ENCODE data around the gene LIFR. TPM values are rescaled to one million over a fixed set of nuclear protein-coding genes. Genes with fewer than 3 reads are reported as not detected.

The LIFR gene
- total RNA-seq, 1 donor from 2014 or later, result 48.1 TPM

DNA sequence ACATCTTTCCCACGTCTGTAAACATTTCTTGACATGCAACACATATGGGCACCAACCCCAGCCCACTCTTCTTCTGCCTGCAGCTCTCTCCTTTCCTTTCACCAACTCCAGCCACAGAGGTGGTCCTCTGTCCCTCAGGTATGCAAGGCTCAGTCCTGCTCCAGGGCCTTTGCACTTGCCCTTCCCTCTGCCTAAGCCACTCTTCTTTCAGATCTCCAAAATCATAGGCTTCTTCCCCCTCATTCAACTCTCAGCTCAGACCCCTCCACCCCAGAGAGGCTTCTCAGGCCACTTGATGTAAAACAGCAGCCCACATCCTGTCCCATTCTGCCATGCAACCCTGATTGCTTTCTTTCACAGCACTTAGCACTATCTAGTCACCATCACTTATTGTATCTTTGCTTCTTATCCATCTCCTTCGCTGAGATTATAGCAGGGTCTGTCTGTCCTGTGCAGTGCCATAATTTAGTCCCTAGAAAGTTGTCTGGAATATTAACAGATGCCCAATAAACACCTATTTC is 3.4 kb downstream of the LIFR start:
- FAIRE-seq, result no peak

DNA sequence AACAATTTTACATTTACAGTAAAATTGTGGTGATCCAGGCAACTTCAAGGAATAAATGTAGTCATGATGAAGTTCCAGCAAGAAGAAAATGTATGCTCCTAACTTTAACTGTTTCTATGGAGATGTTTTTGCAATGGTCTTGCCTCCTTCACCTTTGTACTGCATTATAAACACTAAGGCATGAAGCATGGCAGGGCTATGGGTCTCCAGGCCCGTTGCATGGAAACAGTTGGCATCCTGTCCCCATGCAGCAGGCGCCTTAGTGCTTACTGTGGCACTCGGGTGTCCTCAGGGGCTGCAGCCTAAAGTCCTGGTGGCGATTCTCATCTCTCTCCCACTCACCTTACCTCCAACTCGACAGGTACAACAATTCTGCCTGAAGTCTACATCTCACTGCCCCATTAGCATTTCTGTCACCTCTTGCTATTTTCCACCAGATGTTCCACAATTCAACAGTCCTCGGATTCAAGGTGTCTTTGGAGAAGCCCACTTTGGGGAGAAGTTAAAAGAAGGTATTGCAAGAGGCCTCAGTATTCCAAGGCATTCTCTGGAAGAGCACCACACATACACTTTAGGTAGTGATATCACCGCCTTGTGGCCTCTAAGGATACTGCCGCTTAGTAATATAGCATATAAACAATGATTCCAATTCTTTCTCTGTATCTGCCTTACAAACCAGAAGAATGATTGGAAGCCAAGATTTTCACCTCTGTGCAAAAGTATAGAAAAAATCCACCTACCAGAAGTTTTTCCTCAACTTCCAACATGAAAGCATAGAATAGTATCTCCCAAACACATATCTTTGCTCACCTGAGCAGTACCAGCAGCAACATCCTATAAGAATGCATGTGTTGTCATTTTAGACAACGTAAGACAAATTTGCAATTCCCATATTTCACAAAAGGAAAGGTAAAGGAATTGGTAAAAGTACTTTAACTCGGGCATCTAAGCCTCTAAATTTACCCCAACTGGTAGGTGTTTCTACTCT is 5.1 kb downstream of the LIFR start:
- peak in 1 of 2 donors; percentile 20 for DNase-seq (ENCODE audit: low spot score in 2 of 2)

More for the DNA sequence above, 3.4 kb downstream of the LIFR start:
- no peak for DNase-seq (ENCODE audit: low spot score in 2 of 2)

DNA sequence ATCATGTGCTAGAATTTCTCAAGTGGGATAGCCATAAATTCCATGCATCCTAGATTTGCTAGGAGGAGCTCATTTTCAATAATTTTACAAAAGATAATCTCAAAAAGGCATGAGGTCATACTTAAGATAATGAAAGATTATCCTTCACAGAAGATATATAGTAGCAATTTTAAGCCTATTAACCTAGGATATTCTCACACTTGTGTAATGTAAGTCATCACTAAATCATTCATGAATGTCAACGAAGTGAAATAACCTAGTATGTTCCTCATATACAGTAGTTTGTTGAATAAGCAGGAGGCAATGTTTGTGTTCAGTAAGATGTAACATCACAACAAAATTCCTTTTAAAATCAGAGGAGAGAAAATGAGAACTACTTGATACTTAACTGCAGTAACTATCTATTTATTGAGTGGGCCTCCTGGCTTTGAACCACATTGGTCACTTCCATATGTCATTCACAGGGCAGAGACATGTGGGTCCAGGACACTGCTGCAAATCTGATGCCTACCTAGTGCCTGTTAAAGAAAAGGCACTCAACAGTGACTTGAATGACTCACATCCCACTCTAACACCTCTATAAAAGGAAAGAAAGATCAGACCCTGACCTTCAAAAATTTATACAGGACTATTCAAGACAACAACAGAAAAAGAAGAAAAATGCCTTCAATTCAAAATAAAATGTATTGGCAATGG is 8.2 kb downstream of the LIFR start:
- FAIRE-seq (no peak), DNase-seq (ENCODE audit: low spot score in 2 of 2) (no peak)

More for the DNA sequence above, 5.1 kb downstream of the LIFR start:
- no peak for FAIRE-seq

DNA sequence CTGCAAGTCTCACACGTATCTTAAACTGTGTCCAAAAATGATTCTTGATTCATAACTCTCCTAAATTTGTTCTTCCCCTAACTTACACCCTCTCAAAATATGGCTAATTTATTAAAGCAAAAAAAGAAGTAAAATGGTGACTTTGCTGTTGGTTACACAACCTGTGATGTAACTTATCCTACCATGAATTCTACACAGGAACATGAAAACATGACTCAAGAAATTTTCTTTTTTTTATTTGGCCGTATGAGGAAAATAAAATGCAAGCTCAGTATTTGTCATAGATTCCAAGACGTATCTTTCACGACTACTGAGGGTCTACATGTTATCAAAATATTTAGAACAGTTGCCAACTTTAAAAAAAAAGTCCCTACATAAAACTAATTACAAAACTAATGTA is 9.2 kb downstream of the LIFR start:
- DNase-seq (ENCODE audit: low spot score in 2 of 2) (no peak), FAIRE-seq (no peak)

DNA sequence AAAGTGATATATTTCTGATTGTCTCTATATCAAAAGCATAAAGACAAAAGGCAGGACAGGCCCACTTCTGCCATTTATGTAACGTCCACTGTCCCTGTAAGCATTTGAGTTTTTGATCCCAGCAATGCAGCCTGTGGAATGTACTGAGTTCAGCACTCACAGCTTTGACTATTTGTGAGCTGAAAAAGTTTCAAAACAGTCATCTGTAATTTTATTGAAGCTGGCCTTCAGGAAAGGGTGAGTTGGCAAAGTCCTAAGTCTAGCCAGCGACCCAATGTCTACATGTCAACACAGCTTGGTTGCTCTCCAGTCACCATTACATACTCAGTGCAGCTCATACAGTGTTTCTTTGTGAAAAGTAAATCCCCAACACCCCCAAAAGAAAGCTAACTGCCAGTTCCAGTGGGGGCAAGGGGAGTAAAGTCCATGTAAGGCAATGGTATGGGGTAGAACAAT is 9.7 kb downstream of the LIFR start:
- FAIRE-seq (no peak), DNase-seq (ENCODE audit: low spot score in 2 of 2) (no peak)

DNA sequence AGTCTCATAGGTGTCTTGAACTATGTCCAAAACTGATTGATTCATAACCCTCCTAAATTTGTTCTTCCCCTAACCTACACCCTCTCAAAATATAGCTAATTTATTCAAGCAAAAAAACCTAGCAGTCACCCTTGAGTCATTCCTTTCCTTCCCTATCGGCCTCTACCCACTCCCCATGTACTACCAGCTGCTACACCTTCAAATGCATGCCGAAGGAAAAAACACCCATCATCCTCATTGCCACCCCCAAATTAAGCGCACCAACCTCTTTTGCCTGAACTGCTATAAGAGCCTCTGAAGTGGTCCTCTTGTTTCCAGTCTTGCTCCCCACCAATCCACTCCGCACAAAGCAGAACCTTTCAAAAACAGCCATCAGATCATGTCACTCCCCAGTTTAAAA is 12.6 kb downstream of the LIFR start:
- FAIRE-seq, result no peak
- DNase-seq (ENCODE audit: low spot score in 2 of 2), result no peak

DNA sequence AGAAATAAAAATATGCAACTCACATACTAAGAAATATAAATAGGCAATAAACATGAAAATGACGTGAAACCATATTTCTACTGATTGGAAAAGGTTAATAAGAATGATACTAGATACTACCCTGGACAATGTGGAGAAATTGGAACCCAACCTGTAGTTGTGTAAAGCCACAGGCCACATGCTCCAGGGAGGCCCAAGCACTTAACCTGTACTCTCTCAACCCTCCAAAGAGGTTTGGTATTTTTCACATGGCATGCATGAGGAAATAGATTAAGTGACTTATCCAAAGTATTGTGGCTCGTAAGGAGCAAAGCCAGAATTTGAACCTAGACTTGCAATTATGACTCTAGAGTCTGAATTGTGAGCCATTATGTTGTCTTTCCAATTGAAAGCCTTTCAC is 13.4 kb downstream of the LIFR start:
- no peak for DNase-seq (ENCODE audit: low spot score in 2 of 2)
- no peak for FAIRE-seq

DNA sequence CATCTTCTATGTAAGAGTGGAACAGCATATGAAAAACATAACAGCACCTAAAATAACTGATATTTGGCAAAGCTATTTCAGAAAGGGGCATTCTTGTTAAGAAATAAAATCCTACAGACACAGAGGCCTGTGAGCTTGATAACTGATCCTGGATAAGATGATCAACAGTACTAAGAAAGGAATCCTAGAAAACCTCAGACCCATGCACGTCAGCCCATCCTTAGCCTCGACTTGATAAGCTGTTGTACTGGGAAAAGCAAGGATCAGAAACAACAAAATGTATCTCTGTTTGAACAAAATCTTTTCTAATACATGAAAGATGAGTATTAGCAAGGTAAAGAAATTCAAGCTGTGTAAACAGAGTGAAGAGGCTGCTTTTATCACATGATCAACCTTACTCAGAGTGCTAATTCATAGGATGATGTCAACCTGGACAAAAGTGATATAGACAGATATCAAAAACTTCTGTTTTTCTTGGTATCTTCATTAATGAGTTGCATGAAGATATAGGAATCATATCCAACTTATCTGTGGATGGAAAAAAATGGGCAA is 15.2 kb downstream of the LIFR start:
- FAIRE-seq (no peak), DNase-seq (ENCODE audit: low spot score in 2 of 2) (no peak)

DNA sequence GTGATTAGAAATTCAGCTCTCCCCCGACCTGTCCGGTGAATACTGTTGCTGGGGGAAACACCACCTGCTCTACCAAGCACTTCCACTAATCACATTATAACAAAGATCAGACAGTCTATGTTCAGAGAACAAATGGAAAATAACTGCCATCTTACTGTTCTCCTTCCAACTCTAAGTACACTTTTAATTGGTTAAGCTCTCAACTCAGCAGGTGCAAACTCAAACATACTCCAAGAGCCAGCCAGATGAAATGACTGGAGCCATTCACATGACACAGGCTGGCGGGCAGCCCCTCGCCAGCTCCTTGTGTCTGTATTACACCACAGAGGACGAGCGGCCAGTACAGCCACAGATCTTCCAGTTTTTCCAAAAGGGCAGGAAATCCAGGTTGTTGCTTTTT is 16.1 kb downstream of the LIFR start:
- FAIRE-seq, result no peak
- DNase-seq (ENCODE audit: low spot score in 2 of 2), result peak in 1 of 2 donors; percentile 30

DNA sequence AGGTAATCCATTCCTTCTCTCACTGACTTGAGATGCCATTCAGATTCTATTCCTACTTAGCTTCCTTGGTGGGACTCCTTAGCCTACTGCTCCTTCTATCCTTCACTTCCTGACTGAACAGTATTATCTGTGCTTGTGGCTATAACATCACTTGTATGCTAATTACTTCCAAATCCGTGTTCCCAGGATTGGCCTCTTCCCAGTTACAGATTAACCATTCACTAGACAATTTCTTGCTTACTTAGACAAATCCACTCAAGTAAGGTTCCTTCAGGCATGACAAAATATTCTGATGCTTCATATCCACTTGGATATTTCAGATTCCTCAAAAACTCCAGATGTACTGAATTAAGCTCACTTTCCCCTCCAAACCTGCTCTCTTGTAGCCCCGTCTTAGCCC is 18.3 kb downstream of the LIFR start:
- FAIRE-seq (no peak), DNase-seq (ENCODE audit: low spot score in 2 of 2) (no peak)

DNA sequence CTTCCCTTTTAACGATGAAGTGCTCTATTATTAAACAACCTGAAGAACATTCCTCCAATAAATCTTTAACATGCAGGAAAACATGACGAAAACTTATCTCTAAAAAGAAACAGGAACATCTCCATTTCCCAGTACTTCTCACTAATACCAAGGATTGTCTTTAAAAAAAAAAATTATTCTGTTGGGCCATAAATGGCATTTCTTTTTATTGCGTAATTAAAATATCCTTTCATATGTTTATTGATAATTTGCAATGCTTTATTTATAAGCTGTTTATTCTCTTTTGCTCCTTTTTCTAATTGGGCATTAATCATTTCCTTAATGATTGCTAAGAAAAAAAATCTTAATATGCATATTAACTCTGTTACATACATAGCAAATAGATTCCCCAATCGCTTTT is 18.9 kb downstream of the LIFR start:
- no peak for DNase-seq (ENCODE audit: low spot score in 2 of 2)
- FAIRE-seq, result no peak

DNA sequence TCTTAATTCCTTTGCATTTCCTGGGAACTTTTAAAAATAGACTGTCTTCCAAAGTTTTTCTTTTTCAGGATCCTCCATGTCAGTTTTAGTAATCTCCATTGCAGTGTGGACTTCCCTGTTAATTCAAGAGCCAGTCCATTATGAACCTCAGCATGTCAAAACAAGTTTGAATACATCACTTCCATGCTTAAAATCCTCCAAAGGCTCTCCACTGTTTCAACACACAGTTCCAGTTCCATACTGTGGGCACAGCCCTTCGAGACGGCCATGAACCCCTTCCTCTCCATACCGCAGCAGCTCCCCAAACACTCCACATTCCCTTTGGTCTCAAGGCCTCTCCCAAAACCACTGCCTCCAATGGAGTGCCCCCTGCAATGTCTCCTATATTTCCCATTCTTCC is 19.5 kb downstream of the LIFR start:
- FAIRE-seq (no peak), DNase-seq (ENCODE audit: low spot score in 2 of 2) (no peak)

DNA sequence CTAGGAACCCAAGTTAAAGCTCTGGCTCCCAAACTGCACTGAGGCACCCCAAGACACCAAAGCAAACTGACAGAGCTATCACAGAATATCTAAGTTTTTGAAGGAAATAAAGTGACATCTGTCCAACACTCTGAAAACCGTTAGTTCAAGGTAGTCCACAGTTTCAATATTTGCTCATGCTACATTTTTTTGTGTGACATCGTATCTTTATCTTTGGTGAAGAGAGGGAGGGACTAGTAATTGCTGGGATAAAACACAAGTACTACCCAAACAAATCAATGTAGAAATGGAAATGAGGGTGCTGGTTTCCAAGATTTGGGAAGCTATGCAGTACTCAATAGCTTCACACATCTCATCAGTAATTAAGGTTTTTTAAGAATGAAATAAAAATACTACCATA is 20.6 kb downstream of the LIFR start:
- FAIRE-seq (no peak), DNase-seq (ENCODE audit: low spot score in 2 of 2) (no peak)

DNA sequence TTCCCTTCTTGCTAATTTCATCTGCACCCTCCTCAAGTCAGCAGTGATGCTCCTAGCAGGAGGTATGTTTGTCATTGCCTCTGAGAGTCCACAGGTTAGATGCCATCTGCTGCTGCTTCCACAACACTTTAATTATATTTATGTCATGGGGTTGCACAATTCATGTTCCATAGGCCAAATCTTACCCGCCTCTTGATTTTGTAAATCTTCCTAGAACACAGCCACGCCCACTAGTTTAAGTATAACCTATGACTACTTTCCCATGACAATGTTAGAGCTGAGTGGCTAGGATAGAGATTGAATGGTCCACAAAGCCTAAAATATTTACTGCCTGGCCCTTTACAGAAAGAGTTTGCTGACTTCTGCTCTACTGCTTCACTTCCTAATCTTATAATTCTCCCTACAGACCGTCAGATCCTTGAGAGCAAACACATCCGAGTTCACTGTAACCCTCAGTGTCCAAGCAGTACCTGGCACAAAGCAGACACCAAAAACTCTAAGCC is 21.1 kb downstream of the LIFR start:
- DNase-seq (ENCODE audit: low spot score in 2 of 2) (no peak), FAIRE-seq (no peak)

DNA sequence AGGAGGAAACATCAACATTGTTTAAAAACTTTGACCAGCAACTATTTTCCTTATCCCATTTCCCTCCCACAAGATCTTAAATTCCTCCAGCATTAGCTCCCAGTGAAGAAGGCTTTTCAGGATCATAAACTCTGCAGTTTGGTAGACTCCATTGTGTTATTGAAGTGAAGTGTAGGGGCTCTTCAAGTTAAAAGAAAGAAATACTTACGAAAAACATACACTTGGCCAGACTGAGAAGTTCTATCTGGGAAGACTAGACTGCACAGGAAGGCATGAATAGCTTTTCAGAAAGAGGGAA is 22.3 kb downstream of the LIFR start:
- FAIRE-seq (no peak), DNase-seq (ENCODE audit: low spot score in 2 of 2) (no peak)

DNA sequence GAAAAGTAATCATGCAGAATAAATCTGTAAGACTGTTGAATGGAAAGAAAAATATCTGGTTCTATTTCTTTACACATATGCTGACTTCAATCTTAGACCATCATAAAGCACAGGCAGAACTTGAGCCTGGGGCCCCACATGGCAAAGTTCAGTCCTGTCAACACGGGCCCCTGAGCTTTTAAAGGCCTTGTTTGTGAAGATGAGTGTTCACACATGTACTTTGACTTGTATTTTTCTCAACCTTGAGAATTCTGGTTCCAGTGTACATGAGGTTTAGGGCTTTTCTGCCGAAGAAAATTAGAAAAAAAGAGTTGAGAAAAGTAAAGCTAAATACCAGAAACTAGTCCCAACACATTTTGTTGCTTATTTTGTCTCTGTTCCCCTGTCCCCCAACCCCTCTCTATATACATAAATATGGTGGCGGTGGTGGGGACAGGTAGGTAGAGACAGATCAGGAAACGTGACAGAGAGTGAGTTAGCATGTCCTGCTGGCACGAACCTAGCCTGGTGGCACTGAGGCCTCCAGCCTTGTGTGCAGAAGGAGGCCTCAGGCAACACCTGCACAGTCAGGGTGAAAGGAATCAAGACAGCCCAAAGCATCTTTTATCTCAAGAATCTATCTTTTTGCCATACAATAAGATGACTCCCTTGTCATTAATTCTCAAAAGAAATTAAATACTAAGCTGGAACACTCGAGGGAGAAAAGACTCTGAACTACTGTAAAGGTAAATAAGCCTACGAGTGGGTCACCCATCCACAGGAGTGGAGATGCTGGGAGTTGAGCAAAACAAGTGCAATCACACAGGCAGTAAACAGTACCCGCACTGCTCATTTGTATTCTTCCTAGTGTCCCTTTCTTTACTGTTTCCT is 22.9 kb downstream of the LIFR start:
- DNase-seq (ENCODE audit: low spot score in 2 of 2), result no peak

DNA sequence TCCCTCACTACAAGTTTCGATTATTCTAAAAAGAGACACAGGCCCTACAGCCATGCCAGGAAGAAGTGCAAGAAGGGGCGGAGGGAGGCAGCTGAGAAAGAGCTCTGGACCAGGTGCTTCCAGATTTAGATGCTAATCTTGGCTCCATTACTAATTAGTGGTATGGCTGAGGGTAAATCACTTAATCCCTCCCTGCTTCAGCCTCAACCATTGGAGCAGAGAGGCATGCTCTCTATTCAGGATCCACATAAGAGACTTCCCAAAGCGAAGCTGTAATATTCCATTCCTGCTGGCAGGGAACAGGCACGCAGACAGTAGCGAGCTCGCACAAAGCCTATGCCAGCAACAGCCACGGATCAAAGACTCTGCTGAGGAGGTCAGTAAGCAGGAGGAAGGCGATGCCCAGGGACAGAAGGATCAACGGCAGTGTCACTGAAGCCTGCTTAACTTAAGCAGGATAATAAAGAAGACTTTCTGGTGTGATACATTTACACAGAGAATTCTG is 24.2 kb downstream of the LIFR start:
- no peak for FAIRE-seq
- DNase-seq (ENCODE audit: low spot score in 2 of 2), result no peak

More for the DNA sequence above, 22.9 kb downstream of the LIFR start:
- FAIRE-seq, result no peak

DNA sequence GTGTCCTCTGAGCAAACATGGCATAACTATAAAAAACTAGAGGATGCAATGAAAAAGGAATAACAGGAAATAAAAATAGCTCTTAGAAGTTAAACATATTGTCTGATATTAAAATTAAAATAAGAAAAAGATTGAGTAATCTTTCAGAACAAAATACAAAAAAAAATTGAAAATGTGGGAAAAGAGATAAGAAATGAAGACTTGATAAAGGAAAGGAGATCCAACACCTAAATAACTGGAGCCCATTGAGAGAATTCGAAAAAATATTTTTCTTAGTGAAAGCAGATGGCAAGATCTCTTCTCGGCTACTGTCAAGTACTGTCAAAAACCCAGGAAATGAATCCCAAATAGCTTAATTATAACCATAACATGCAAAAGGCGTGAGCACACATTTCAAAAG is 24.9 kb downstream of the LIFR start:
- DNase-seq (ENCODE audit: low spot score in 2 of 2) (no peak), FAIRE-seq (peak; percentile 48)

DNA sequence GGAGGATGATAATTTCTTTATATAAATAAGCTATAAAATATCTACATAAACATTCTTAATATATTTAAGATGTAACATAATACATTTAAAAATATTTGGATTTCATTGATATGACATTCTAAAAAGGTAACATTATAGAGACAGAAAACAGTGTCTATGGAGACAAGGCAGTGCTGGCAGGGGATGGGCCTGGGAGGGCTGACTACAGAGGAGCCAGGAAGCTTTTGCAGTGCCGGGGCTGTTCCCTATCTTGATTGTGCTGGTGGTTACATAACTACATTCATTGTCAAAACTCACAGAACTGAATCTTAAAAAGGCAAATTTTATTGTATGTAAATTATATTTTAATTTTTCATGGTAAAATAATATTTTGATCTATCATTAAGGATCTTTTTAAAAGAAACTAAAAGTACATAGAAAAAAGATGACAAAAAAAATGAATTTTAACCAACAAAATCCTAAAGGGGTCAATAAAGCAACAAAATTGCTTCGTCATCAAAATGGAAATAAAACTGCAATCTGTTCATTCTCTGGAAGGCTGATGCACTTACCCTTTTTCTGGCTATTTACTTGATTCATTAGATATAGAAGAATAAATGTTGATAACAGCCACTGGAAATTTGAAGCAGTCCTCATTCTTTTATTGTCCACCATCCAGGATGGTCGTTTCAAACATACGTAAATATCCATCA is 26.3 kb downstream of the LIFR start:
- DNase-seq (ENCODE audit: low spot score in 2 of 2) (no peak), FAIRE-seq (peak; percentile 66)
